ENCODE results near the gene HS3ST6.
"Not testable (repeated sequence)": the region's sequence is repeated elsewhere in the genome, so short reads cannot be mapped to it uniquely, and the experiment has no call there.

Gene HS3ST6

DNA sequence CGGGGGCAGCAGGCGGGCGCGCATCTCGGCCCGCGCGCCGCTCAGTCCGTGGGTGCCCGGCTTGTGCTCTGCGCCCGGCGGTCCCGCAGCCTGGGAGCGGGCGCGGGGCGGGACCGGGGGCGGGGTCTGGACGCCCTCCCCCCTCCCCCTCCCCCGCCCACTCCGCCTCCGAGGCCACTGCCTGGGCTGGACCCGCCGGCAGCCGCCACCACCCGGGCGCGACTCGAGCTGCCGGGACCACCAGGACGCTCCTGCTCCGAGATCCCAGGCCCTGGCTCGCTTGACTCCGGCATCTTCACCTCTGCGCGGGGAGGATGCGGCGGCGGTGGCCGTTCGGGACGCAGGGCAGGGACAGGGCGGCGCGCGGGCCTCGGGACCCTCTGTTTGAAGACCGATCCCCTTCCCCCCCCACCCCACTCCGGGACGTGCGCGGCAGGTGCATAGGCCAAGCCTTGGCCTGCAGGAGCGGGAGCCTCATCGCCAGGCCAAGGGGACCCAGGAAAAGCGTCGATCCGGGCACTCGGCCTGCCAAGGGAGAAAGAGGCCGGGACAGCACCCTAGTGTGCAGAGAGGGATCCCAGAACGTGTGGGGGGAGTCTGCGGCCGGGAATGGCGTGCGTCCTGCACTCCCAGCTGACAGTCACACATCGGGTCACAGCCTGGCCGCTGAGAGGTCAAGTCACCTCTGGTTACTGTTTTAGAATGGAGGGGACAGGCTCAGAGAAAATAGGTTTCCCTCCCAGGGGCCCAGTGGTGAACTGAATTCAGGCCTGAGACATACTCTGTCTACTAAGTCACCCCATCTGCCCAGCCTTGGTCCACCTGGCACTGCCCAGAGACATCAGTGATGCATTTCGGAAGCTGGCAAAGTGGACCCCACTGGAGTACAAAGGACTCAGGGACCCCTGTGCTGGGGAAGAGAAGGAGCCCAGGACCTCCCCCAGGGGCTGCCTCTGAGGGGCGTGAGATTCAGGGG, at the start of gene HS3ST6:
Gene HS3ST6 (minus strand): TSS at position 65 of the 976 bp plus-strand sequence. CDS start 92 bp downstream, outside the sequence.
- no peak for DNase-seq (ENCODE audit: low spot score)

DNA sequence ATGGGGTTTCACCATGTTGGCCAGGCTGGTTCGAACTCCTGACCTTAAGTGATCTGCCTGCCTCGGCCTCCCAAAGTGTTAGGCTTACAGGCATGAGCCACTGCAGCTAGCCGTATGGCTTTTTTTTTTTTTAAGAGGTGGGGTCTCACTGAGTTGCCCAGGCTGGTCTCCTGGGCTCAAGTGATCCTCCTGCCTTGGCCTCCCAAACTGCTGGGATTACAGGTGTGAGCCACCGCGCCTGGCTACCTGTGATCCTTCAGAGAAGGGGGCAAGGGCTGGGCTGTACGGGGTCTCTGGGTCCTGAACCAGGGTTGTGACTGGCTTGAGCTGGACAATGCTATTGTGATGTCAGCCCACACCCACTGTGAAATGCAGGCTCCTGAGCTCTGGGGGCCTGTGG, 48.2 kb upstream of the HS3ST6 start, which contains the start of gene RNF151:
Gene RNF151 (plus strand): TSS at position 397 of the 400 bp plus-strand sequence. CDS start 26 bp downstream, outside the sequence.
- DNase-seq (ENCODE audit: low spot score) = no peak

DNA sequence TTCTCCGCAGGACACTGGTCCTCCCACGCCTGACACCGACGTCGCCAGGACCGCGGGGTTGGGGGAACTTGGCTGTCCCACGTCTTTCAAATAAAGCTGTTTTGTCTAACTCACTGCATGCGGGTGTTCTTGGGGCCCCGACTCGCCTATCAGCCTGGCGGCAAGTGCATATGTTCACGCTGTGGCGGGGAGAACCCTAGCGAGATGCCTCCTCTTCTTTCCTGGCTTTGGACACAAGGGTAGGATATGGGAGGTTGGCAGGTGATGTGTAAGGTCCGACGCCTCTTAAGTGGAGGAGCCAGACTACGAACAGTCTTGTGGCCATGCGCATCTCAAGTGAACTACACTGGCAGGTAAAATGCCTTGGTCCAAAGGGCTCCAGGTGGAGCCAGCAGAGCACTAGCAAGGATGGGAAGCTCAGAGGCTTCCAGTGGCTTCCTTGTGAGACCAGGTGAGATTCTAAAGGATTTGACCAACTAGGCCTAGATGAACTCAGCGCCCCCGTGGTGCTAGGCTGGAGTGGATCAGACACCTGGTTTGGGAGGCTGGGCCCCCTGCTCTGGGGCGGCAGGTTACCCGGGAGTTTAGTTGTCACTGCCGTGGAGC, 47.3 kb upstream of the HS3ST6 start:
- no peak for DNase-seq (ENCODE audit: low spot score)

DNA sequence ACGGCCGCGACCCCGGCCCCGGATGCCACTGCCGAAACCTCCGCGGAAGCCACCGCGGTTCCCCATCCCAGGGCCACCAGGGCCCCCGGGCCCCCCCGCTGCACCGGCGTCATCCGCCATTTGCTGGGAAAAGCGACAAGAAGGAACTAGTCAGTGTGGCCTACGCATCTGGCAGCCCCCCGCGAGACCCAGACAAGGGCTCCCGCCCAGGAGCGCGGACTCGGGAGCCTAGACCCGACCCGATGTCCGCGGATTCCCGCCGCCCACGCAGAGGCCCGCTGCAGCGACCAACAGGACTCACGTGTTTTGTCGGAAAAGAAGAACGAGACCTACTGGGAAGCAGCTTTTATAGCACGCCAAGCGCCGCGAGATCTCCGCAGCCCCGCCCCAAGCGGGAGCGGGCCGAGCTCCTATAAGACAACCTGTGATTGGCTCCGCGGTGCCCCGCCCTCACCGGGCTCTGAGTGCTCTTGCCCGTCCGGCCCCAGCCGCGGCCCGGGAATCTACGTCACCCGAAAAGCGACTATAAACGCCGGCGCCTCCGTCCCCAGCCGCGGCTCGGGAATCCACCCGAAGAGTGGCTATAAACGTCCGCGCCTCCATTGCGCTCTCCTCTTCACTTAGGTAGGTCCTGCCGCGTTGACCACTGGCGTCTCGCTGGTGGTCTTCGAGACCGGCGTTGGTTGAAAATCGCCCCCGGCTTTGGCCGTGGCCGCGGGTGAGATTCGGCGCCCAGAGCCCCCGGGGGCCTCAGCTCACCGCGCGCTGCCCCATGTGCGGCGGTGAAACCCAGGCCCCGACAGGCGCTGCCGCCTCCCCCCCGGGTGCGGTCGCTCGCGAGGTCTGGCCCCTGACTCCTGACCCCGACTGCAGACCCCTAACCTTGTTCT, 46.5 kb upstream of the HS3ST6 start, which contains the start of gene RPS2:
Gene RPS2 (minus strand): TSS at position 321 of the 890 bp plus-strand sequence. CDS start 201 bp downstream, at position 120.
- peak; percentile 99 for DNase-seq (ENCODE audit: low spot score)

DNA sequence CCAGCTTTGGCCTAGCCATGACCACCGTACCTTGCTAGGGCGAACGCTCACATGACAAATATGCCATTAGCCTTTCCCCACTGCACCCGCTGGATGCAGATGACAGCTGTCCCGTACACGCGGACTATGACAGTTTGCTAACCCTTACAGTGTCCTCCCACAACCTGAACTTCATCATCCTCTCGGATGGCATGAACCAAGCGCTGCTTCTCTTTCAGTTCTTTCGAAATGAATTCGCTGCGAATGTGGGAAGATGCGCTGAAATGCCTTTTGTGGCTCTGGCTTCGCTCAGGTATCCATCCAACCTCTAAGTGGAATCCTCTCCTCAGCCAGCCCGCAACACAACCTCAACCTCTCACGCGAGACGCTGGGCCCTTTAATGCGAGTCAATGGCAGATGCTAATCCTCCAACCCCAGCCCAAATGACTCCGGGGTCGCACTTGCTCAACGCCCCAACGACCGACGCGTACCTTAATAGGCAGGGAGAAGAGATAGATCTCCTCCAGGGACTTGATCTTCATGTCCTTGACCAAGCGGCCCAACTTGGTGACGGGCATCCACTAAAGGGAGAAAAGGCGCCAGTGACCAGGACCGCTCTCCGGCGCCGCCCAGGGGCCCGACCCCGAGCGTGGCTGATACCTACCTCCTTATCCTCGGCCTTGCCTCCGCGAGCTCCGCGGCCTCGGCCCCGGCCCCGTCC, 45.7 kb upstream of the HS3ST6 start:
- DNase-seq (ENCODE audit: low spot score) = no peak

DNA sequence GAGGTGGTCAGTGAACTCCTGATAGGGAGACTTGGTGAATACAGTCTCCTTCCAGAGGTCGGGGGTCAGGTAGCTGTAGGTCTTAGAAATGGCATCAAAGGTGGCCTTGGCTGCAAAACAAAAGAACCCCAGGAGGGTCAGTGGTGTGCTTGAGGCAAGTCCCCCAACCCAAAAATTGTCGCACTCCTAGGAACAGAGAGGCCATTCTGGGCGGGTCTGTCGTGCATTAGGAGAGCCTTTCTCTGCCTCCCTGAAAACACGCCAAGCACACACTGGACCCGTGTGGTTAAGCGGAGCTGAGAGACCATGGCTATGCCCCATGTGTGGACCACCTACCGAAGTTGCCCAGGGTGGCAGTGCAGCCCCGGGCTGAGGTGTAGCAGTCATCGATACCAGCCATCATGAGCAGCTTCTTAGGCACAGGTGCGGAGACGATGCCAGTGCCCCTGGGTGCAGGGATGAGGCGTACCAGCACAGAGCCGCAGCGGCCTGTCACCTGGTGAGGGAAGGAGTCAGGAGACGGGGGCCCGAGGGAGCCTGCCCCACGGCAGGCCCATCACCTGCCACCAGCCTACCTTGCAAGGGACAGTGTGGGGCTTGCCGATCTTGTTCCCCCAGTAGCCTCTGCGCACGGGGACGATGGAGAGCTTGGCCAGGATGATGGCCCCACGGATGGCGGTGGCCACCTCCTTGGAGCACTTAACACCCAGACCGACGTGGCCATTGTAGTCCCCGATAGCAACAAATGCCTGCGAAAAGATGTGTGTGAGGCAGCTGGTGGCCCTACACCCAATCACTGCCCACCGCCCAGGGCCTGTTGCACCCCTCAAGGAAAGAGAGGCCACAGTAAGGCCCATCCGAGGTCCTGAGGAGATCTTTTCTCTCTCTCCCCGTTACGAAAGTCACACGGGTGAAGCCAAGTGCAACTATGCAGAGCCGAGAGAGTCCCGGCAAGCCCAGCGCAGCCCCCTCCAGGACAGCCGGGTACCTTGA, 44.2 kb upstream of the HS3ST6 start:
- DNase-seq (ENCODE audit: low spot score) = not testable (repeated sequence)

DNA sequence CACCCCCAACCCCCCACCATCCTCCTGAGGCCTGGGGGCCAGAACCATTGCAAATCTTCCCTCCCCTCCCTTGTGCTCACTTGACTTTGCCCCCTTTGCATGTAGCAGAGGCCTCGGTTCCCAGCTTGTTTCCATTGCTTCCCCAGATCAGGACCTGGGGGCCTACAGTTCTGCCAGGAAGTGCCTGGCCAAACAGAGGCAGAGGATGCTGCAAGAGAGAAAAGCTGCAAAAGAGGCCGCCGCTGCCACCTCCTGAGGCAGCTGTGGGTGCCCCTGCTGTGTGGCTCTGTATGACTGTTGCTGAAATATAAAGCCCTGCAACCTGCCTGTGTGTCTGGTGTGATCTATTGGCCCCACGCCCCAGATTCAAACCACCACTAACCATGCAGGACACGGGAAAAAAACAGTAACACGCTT, 43.4 kb upstream of the HS3ST6 start:
- DNase-seq (ENCODE audit: low spot score) = no peak

DNA sequence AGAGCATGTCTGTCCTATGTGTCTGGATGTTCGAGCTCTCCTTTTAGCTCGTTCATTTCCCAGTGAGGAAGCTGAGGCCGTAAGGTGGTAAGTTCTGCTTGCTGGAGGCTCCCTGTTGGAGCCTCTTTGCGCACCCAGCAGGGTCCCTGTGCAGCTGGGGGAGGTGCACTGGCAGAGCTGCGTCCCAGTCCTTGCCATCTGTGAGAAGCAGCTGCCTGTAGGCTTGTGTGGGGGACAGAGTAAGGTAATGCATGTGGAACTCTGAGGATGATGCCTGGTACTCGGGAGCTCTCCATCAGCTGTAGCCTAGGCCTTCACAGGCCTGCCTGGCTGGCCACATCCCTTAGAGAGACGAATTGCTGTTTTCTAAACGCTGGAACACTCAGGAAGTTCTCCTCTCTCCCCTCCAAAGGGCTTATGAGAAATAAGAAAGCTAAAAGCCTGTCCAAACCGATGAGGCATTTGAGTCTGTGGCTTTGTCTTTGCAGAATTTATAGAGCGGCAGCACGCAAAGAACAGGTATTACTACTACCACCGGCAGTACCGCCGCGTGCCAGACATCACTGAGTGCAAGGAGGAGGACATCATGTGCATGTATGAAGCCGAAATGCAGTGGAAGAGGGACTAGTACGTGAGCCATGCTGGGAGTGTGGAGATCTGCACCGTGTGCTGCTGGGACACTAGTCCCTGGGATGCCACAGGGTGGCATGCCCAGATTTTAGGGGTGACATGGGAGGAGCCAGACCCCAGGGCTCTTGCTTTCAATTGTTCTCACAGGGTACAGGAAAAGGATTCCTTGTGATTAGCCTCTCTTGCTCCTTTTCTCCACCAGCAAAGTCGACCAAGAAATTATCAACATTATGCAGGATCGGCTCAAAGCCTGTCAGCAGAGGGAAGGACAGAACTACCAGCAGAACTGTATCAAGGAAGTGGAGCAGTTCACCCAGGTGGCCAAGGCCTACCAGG, 42.7 kb upstream of the HS3ST6 start:
- DNase-seq (ENCODE audit: low spot score) = no peak

DNA sequence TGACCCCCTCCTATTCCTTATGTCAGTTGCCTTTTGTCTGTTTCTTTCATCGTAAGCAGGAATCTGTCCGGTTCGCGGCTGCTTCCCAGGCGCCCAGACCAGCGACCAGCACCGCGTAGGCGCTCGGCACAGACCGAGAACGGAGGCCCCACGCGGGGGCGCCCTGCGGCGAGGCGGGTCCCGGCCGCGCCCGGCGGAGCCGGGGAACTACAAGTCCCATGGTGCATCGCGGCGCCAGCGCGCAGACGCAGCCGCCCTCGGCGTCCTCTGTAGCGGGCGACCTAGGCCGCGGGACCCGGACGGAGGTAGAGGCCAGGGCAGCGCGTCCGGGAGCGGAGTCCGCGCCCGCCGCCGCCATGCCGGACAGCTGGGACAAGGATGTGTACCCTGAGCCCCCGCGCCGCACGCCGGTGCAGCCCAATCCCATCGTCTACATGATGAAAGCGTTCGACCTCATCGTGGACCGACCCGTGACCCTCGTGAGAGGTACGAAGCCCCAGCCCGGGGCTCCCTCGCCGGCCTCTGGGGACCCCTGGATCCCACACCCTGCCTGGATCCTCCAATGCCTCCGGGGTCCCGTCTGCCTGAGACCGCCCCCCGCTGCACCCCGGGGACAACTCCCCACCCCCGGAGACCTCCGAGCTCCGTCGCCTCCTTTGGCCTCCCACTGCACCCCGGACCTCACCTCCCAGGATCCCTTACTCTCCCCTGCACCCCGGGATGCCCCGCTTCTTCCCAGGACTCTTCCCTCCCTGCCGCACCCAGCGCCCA, 41.2 kb upstream of the HS3ST6 start, which contains the start of gene NDUFB10:
Gene NDUFB10 (plus strand): TSS at position 270 of the 771 bp plus-strand sequence. CDS start 87 bp downstream, at position 357.
- peak; percentile 81 for DNase-seq (ENCODE audit: low spot score)

DNA sequence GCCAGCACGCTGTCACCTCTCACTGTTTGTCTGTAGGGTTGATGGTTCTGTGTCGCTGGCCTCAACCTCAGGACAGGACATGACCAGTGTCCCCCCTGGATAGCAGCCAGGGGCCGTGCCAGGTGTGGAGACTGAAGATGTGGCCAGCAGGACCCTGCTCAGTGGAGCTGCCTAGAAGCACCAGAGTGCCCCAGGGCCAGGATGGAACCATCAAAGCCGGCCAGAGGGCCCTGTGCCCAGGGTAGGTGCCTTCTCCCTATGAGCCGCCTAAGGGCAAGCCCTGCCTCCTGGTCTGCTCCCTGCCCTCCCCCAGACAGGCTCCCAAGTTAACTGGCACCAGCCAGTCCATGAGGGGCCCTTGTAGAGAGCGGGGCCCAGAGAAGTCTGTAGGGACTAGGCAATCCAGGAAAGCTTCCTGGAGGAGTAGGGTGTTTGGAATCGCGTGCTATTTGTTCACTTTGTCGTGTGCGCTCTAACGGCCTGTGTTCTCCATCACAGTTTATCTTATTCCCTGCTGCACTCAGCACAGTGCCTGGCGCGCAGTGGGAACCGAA, 40.6 kb upstream of the HS3ST6 start:
- no peak for DNase-seq (ENCODE audit: low spot score)

DNA sequence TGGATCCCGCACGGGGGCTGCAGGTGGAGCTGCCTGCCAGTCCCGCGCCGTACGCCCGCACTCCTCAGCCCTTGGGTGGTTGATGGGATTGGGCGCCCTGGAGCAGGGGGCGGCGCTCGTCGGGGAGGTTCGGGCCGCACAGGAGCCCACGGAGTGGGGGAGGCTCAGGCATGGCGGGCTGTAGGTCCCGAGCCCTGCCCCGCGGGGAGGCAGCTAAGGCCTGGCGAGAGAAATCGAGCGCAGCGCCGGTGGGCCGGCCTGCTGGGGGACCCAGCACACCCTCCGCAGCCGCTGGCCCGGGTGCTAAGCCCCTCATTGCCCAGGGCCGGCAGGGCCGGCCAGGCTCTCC, 39.9 kb upstream of the HS3ST6 start:
- DNase-seq (ENCODE audit: low spot score) = not testable (repeated sequence)

DNA sequence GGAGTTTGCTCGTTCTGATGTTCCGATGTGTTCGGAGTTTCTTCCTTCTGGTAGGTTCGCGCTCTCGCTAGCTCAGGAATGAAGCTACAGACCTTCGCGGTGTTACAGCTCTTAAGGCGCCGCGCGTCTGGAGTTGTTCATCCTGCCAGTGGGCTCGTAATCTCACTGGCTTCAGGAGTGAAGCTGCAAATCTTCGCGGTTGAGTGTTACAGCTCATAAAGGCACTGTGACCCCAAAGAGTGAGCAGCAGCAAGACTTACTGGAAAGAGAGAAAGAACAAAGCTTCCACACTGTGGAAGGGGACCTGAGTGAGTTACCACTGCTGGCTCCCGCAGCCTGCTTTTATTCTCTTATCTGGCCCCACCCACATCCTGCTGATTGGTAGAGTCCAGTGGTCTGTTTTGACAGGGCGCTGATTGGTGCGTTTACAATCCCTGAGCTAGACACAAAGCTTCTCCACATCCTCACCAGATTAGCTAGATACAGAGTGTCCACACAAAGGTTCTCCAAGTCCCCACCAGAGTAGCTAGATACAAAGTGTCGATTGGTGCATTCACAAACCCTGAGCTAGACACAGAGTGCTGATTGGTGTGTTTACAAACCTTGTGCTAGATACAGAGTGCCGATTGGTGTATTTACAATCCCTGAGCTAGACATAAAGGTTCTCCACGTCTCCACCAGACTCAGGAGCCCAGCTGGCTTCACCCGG, 39.4 kb upstream of the HS3ST6 start:
- DNase-seq (ENCODE audit: low spot score) = not testable (repeated sequence)

DNA sequence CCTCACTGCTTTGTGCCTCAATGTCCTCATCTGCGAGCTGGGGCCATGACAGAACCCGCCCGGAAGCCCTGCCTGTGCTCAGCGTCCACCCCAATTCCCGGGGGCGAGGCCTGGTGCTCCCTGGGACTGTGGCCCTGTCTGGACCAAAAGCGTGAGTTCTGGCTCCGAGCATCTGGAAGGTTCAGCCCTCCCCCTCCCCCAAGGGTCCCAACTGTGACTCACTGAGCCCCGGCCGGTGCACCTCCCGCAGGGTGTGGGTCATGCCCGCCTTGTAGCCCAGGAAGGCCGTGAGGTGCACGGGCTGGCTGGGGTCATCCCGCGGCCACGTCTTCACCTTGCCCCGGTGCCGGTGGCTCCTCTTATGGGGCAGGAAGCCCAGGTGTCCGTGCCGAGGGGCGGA, 35.5 kb upstream of the HS3ST6 start:
- no peak for DNase-seq (ENCODE audit: low spot score)

DNA sequence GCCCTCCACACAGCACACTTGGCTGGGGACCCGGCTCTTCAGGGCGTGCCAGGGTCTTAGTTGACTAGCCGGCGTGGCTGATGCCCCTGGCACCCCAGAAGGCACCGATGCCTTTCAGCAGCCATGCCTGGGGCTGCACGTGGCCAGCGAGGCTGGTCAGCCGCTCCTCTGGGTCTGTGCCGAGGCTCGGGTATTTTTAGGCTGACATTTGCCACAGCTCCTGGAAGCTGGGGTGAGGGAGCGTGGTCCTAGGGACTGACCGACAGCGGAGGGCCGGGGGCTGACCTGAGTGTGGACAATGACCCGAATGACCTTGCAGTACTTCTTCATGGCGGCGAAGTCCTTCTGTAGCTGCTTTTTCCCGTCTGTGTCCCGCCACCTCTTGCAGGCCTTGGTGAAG, 32.3 kb upstream of the HS3ST6 start:
- DNase-seq (ENCODE audit: low spot score) = no peak

DNA sequence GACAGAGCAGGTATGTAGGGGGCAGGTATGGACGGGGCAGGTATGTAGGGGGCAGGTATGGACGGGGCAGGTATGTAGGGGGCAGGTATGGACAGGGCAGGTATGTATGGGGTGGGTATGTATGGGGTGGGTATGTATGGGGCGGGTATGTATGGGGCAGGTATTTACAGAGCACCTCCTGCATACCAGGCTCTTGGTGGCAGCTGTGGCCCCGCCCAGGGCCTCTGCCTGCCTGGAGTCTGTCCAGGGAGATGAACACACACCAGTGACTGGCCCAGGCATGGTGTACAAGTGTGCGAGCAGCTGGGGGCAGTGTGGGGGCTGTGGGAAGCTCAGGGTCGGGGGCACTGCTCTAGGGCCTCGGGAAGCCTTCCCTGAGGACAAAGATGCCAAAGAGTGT, 31.8 kb upstream of the HS3ST6 start:
- no peak for DNase-seq (ENCODE audit: low spot score)

DNA sequence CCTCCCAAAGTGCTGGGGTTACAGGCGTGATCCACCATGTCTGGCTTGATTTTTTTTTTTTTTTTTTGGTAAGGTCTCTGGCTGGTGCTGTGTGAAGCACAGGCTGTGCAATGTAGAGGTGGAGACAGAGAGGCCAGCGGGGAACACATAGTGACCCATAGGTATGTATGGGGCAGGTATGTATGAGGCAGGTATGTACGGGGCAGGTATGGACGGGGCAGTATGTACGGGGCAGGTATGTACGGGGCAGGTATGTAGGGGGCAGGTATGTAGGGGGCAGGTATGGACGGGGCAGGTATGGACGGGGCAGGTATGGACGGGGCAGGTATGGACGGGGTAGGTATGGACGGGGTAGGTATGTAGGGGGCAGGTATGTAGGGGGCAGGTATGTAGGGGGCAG, 31.3 kb upstream of the HS3ST6 start:
- no peak for DNase-seq (ENCODE audit: low spot score)

DNA sequence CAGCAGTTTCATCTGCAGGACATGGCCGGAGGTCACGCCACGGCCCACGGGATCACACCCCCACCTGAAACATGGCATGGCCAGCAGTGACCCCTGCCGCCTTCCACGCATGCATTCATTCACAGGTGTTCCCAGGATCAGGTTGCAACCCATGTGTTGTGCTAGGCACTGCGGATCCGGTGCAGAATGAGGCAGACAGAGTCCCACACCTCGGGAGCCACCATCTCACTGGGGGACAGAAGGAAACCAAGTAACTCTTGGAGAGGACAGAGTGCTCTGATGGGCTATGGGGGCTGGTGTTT, 29.1 kb upstream of the HS3ST6 start:
- DNase-seq (ENCODE audit: low spot score) = no peak
